ENCODE results near the gene ZCCHC10. TPM values are rescaled to one million over a fixed set of nuclear protein-coding genes. Genes with fewer than 3 reads are reported as not detected.
"Not testable (repeated sequence)": the region's sequence is repeated elsewhere in the genome, so short reads cannot be mapped to it uniquely, and the experiment has no call there.

The ZCCHC10 gene
- total RNA-seq, 1 donor from 2014 or later, result 18.5 TPM

DNA sequence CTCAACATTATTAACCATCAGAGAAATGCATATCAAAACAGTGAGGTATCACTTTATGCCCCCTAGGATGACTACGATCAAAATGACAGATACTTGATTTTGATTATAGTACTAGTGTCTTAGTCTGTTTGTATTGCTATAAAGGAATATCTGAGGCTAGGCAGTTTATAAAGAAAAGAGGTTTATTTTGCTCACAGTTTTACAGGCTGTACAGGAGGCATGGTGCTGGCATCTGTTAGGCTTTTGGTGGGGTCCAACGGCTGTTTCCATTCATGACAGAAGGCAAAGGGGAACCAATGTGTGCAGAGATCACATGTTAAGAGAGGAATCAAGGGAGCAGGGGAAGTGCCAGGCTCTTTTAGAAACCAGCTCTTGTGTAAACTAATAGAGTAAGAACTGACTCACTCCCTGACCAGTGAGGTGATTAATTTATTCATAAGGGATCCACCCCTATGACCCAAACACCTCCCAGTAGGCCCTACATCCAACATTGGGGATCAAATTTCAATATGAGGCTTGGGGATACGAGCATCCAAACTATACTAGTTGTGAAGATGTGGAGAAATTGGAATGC, 46.9 kb downstream of the ZCCHC10 start:
- DNase-seq (ENCODE audit: low spot score), result no peak

DNA sequence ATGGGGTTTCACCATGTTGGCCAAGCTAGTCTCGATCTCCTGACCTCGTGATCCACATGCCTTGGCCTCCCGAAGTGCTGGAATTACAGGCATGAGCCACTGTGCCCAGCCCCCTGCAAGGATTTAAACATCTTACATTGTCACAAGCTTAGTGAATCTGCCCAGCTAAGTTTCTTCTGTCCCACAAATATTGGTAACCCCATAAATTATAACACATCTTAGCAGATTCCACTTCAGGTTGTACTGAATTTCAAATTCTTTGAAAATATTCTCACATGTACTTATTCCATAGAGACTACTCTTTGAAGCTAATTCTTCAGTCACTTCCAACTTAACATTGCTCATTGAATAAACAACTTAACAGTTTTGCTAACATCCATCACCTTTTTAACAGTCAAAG, 49.5 kb downstream of the ZCCHC10 start:
- DNase-seq (ENCODE audit: low spot score), result no peak

DNA sequence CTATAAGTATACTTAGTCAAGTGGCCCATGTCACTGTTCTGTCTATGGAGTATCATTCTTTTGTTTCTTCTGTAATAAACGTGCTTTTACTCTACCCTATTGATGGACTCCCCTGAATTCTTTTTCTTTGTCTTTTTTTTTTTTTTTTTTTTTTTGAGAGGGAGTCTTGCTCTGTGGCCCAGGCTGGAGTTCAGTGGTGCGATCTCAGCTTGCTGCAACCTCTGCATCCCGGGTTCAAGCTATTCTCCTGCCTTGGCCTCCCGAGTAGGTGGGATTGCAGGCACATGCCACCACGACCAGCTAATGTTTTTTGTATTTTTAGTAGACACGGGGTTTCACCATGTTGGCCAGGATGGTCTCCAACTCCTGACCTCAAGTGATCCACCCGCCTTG, 53.9 kb downstream of the ZCCHC10 start:
- not testable (repeated sequence) for DNase-seq (ENCODE audit: low spot score)

DNA sequence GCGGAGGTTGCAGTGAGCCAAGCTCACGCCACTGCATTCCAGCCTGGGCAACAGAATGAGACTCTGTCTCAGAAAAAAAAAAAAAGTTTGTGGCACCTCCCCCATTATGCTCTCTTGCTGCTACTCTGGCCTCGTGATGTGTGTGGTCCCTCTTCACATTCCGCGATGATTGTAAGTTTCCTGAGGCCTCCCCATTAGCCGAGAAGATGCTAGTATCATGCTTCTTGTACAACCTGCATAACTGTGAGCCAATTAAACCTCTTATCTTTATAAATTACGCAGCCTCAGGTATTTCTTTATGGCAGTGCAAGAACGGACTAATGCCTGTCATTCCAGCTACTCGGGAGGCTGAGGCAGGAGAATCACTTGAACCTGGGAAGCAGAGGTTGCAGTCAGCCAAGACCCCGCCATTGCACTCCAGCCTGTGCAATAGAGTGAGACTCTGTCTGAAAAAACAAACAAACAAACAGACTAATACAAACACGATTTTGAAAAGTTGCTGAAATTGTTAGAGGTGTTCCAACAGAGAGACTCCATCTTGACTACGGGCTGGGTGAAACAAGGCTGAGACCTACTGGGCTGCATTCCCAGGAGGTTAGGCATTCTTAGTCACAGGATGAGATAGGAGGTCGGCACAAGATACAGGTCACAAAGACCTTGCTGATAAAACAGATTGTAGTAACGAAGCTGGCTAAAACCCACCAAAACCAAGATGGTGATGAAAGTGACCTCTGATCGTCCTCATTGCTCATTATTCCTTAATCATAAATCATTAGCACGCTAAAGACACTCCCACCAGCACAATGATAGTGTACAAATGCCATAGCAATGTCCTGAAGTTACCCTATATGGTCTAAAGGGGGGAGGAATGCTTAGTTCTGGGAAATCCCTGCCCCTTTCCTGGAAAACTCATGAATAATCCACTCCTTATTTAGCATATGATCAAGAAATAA, 54.6 kb downstream of the ZCCHC10 start:
- no peak for DNase-seq (ENCODE audit: low spot score)

DNA sequence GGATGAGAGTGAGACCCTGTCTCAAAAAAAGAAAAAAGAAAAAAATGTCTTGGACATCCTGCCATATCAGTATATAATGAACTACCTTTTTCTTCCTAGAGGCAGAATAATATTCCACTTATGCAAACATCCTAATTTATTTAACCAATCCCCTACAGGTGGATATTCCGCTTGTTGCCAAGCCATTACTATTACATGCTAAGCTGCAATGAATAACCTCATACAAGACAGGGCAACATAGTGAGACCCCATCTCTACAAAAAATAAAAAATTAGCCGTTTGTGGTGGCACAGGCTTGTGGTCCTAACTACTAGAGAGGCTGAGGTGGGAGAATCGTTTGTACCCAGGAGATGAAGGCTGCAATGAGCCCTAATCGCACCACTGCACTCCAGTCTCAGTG, 61.2 kb downstream of the ZCCHC10 start:
- no peak for DNase-seq (ENCODE audit: low spot score)

DNA sequence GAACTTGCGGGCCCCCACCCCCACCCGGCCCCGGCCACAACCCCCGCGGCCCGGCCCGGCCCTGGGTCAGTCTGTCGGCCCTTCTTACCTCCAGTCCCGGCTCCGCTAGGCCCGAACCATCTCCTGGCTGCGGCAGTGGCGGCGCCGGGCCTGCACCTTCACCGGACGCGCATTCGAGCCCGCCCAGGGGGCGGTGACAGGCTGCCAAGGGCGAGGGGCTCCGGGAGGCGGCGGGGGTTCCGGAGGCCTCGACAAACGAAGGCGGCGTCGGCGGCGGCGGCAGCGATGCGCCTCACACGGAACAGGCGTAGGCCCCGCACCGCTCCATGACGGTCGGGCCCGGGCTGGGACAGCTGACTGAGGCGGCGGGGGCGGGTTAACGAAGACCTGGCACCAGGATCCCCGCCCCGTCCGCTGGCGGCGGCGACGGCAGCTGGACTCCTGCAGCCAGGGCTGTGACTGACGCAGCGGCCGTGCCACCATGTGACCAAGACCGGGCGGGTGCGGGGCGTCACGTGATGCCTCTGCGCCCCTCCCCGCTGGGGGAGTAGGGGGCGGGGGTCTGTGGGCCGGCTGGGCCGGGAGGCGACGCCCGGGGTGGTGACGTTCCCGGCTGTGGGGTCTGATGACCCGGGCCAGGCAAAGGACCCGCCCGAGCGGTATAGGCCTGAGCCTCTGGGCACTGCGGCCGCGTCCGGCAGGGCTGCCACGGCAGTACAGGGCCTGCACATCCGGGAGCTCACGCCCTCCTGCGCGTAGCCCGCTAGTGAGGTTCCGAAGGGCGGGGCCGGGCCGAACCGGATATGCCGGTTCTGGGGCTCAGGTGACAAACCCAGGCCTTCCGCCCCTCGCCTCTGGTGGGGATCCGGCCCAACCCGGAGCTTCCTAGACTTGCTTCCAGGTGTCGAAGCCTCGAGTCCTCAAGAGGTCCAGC, 62.9 kb downstream of the ZCCHC10 start, which contains the start of gene AFF4:
Gene AFF4 (minus strand): TSS at position 464 of the 934 bp plus-strand sequence. CDS start 26,445 bp downstream, outside the sequence.
- peak; percentile 96 for DNase-seq (ENCODE audit: low spot score)

DNA sequence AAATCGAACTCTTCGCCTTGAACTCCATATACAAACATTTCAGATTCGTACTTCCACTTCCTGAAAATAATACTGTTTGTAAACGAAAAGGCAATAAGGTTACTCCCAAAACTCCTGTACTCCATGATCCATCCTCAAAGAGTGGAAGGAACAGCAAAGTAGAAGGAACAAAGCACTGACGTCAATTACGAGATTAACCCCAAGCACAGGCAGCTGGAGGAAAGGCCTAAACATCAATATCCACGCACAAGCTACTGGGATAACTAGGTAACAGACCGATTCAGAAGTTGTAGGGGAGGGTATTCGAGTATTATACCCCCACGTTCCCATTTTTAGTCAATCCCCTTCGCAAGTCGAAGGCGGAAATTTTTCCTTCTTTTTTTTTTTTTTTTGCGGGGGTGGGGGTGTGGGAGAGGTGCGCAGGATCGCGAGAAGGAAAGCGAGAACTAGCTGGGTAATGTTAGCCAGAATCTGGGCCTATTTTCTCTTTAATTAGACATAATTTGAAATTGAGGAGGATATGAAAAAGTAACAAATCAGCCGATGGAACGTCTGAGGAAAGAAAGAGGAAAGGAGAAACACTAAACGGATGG, 63.8 kb downstream of the ZCCHC10 start:
- peak; percentile 17 for DNase-seq (ENCODE audit: low spot score)

DNA sequence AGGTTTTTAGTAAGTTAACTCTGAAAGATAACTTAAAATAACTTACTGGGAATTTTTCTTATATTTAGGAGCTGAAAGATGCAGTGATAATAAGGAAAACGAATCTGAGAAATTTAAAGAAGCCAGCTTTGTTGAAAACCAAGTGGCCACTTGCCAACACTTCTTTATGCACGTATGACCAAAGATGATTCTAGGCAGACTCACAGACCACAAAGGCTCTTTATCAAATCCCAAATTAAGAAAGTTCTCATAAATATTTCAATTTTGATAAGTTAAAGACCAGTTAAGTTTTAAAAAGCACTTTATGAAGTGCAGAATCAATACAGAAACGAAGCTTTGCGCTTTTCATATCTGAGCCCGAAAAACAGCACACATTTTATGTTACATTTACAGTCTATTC, 64.5 kb downstream of the ZCCHC10 start:
- no peak for DNase-seq (ENCODE audit: low spot score)

DNA sequence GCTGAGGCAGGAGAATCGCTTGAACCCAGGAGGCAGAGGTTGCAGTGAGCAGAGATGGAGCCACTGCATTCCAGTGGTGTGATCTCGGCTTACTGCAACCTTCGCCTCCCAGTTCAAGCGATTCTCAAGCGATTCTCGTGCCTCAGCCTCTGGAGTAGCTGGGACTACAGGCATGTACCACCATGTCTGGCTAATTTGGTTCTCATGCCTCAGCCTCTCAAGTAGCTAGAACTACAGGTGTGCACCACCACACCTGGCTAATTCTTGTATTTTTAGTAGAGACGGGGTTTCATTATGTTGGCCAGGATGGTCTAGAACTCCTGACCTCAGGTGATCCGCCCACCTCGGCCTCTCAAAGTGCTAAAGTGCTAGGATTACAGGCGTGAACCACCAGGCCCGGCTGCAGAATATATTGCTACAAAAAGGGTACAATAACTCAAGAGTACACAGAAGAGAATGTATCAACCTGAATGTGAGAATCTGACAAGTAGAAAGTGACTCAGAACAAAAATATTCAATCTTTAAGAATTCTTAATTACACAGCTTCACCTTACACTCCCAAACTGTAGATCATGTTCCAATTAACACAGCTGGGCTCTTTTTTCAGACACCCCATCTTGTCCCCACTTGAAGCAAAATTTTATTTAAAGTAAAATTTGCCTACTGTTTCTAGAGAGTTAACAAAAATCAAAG, 65.1 kb downstream of the ZCCHC10 start:
- not testable (repeated sequence) for DNase-seq (ENCODE audit: low spot score)

DNA sequence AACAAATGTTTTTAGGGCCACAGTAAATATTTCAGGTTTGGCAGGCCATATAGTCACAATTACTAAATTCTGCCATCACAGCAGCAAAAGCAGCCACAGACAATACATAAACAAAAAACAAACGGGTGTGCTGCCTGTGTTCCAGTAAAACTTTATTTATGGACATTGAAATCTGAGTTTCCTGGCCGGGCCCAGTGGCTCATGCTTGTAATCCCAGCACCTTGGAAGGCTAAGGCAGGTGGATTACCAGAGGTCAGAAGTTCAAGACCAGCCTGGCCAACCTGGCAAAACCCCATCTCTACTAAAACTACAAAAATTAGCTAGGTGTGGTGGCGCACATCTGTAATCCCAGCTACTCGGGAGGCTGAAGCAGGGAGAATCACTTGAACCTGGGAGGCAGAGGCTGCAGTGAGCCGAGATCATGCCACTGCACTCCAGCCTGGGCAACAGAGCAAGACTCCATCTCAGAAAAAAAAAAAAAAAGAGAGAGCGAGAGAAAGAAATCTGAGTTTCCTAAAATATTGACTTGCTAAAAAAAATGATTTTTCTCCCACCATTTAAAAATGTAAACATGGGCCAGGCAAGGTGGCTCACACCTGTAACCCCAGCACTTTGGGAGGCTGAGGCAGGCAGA, 70.1 kb downstream of the ZCCHC10 start:
- DNase-seq (ENCODE audit: low spot score), result not testable (repeated sequence)

DNA sequence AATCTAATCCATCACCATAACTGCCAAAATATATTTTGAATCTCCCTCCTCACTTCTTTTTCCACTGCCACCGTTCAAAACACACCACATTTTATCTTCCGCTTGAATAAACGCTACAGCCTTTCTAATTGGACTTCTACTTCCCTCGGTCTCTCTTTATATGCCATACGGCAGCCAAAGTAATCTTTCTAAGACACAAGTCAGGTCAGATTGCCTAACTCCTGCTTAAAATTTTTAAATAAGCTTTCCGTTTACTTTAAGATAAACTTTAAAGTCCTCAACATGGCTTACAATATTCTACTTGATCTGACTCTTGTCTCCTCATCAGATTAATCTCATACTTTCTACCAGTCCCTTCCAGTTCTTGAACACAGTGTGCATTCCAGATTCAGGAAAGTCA, 72.6 kb downstream of the ZCCHC10 start:
- no peak for DNase-seq (ENCODE audit: low spot score)

DNA sequence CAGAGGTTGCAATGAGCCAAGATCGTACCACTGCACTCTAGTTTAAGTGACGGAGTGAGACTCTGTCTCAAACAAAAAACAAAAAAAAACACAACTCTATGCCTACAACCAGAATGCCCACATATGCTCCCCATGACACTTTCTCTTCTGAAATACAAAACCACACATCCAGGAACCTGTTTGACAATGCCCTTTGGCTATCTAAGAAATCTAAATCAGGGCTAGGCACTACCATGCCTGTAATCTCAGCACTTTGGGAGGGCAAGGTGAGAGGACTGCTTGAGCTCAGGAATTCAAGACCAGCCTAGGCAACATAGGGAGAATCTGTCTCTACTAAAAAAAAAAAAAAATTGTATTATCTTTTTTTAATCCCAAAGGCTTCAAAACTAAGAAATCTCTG, 73.5 kb downstream of the ZCCHC10 start:
- DNase-seq (ENCODE audit: low spot score), result no peak

DNA sequence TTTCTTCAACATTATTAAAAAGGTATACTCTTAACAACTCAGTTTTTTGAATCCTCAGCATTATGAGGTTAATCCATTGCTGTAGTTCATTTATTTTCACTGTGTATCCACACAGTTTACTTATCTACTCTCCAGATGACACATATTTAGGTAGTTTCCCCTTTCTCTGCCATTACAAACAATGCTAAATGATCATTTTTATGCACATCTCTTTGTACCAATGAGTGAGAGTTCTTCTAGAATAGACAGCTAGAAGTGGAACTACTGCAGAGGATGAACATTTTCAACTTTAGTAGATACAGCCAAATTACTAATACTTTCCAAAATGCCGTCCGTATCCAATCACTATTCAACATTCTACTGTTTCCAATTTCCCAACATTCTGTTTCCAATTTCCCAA, 74.5 kb downstream of the ZCCHC10 start:
- no peak for DNase-seq (ENCODE audit: low spot score)

DNA sequence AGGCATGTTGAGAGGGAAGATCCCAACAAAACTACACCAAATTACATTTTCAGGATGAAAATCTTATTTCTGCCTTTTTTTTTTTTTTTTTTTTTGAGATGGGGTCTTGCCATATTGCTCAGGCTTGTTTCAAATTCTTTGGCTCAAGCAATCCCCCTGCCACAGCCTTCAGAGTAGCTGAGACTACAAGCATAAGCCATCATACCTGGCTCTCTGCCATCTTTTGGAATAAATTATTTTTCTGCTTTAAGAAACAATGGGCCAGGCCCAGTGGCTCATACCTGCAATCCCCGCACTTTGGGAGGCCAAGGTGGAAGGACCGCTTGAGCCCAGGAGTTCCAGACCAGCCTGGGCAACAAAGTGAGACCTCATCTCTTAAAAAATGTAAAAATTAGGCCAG, 77.2 kb downstream of the ZCCHC10 start:
- DNase-seq (ENCODE audit: low spot score), result no peak

DNA sequence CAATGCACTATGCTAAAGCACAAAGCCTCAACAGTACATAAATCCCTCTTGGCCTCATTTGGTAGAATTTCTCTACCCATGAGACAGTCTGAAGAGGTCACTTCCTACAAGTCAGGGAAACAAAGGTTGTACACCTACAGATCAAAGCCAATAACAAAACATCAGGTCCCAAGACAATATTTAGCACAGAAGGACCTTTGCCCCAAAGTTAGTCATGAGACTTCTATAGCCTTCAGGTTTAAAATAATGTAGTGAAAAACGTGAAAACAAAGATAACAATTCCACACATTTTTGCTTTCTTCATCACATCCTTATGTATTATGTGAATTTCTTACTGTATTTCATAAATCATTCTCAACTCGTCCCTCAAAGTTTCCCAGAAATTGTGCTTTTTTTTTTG, 78.7 kb downstream of the ZCCHC10 start:
- no peak for DNase-seq (ENCODE audit: low spot score)

Other genes starting within 250 kb of the ZCCHC10 start
- gene SEPTIN8, start 249.3 kb downstream of the ZCCHC10 start, total RNA-seq, result 63.9 TPM
- gene SOWAHA, start 213.2 kb downstream of the ZCCHC10 start, total RNA-seq, result 22.2 TPM
- 96.1 TPM for gene SHROOM1, start 195.9 kb downstream of the ZCCHC10 start, total RNA-seq
- gene GDF9, start 160.1 kb downstream of the ZCCHC10 start, total RNA-seq, result 0.09 TPM
- gene UQCRQ, start 159.9 kb downstream of the ZCCHC10 start, total RNA-seq, result 625 TPM
- gene LEAP2, start 152.9 kb downstream of the ZCCHC10 start, total RNA-seq, result 42.4 TPM
- 87.7 TPM for gene AFF4, start 62.9 kb downstream of the ZCCHC10 start, total RNA-seq
- 91.0 TPM for gene HSPA4, start 25.5 kb upstream of the ZCCHC10 start, total RNA-seq